Activated effector memory CD4-positive, alpha-beta T cell treated with anti-CD3 and anti-CD28 coated beads, Interleukin-2, amount 50 U/mL, for 16 hours (primary cell): Measurements from ENCODE around the gene SORBS1.
A peak's percentile ranks its signal among the peaks of the same experiment; 100 is the strongest.

Source experiments
- DNase-seq: peaks from one replicate; pipeline ENCODE4 v3.0.0-alpha.2; 2020

SORBS1 gene

DNA sequence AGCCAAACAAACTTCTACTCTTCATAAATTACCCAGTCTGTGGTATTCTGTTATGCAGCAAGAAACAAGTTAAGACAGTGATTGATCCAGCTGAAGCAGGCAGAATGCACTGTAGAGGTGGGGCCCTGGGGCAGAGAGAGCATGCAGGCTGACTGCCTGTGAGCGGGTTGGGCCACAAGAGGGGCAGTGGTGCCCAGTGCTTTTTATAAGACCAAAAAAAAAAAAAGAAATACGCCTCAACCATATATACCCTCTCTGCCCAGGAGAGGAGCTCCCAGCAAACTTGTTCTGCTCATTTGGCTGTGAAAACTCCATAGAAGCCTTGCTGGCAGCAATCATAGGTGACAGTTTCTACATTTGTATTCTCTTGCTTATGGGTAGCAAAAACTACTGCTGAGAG is 104.7 kb downstream of the SORBS1 start:
- no peak for DNase-seq

DNA sequence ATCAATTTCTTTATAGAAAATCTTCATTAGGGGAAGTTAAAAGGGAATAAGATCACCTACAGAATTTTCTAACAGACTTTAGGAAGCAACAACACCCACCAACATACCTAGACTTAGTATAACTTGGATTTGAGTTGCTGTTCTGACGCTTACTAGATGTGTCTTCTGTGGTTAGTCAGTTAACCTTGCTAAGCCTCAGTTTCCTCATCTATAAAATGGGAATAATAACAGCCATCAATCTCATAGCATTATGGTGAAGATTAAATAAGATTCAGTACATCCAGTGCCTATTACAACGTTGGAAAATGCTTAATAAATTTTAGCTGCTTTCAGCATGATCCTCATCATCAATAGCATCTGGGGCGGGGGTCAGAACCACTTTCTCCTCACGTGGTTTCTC is 106.2 kb downstream of the SORBS1 start:
- no peak for DNase-seq

DNA sequence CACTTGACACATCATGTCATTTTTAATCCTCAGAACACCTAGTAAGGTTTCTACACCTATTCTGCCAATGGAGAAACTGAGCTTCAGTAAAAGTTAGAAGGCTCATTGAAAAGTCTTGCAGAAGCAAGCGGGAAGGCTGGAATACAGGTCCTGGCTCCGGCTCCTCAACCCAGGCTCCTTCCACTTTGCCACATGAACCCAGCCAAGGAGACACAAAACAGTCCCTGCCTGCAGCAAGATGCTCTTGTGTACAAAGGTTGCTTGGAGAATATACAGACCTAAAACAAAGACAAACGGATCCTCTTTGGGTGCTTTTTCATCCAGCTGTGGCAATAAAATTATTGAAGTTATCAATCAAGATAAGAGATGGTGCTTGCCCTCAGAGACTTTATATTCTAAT is 106.8 kb downstream of the SORBS1 start:
- no peak for DNase-seq

DNA sequence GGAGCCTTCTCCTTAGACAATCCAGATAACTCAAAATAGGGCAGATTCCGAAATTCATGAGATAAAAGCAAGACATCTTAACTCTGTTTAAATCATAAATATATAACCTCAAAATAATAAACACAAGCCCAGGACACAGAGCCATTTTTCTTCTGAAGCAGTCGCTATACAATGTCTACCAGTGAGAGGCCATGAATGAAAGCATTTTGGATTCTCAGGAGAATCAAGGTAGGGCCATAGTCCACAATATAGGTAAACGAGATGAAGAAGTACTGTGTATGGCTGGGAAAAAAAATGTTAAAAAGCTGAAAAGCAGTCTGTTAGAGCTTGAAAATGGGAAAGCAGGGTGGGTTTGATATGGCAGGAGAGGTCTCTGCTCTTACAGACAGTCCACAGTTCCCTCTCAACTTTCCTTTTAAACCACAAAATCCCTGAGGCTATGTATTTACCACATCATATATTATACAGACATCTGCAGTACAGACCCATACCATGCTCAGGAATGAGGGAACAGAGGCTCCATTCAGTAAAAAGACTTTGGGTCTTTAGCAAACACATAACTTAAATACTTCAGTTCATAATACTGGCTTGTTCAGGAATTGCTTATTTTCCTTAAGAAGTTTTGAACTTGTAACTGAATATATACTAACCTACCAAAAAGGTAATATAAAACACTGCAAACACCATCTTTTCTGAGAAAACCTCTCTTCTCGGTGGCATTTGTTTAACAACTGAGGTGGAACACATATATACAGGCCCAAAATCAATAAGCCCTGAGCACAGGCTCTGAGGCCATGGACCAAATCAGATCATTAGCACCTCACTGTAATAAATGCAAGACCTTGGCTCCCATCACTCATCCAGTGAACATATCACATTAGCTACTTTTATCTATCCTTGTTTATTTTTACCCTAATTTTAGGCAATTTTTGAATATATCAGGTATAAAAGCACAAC is 109.3 kb downstream of the SORBS1 start:
- DNase-seq, result no peak

DNA sequence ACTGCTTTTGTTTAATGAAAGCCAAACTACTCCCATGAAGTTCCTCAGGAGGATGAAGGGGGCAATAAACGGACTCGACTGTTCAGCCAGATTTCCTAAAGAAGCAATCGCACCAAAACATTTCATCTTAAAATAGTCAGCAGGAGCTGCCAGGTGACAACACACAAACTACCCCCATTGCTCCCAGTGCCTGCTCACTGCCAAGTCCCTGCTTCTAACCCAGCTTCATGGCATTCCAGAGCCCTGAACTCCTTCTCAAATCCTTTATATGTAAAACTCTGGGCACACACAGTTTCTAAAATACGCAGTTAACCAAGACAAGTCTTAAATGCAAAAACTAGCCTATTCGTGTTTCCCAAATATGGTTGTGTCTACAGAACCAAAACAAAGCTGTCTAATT is 110.0 kb downstream of the SORBS1 start:
- no peak for DNase-seq

DNA sequence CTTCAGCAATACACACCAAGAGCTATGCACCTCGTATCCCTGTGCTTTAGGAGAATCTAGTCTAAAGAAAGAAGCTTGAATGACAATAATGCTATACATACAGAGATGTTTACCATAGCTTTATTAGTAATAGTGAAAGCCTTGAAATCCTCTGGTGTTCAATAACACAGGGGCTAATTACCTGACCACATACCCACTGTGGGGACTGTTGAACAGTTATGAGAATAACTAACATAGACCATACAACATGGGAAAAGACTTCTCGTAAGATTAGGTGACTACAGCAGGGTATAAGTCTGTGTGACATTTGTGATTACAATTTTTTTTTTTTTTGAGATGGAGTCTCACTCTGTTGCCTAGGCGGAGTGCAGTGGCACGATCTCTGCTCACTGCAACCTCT is 111.0 kb downstream of the SORBS1 start:
- no peak for DNase-seq

DNA sequence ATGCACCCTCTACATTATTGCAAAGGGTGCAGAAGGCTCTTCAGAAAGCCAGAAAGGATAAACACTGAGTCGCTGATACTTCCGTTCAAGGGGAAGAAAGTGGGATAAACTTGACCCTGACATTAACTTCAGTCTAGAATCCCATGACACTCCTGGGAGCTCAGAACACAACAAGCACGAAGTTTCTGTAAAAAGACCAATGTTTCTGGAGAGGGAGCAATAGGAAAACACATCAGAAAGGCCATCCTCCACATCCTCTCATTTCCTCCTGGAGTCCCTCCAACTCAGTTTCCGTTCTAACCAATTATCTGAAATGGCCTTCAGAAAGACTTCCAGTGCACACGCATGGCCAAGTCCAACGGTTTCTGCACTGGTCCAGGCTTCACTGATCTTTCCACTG is 113.5 kb downstream of the SORBS1 start:
- DNase-seq, result no peak

DNA sequence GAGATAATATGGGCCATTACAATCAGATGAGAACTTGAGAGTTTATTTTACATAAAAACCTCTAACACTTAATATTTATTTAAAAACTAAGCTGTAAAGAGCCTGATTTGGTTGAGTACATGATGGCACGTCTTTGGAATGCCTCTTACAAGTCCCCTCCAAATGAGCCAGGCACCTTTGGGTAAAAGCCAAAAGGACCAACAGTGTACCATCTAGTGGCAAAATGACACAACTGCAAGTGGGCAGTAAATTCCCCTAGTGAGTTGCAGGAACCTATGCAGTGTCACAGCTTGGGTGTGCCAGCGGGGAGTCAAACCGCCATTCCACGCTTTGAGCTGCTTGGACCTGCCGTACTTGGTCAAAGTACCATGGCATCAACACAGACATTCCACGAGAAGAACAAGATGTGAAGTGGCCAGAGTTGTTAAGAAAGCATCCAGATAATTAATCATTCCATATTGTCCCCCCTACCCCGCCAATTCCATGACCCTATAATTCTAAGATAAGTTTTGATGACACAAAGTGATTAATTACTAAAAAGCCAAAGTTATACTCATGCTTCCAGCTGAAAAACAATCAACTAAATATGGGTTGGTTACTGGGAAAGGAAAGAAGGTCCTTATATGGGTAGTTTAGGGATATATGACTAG is 115.2 kb downstream of the SORBS1 start:
- DNase-seq, result no peak

DNA sequence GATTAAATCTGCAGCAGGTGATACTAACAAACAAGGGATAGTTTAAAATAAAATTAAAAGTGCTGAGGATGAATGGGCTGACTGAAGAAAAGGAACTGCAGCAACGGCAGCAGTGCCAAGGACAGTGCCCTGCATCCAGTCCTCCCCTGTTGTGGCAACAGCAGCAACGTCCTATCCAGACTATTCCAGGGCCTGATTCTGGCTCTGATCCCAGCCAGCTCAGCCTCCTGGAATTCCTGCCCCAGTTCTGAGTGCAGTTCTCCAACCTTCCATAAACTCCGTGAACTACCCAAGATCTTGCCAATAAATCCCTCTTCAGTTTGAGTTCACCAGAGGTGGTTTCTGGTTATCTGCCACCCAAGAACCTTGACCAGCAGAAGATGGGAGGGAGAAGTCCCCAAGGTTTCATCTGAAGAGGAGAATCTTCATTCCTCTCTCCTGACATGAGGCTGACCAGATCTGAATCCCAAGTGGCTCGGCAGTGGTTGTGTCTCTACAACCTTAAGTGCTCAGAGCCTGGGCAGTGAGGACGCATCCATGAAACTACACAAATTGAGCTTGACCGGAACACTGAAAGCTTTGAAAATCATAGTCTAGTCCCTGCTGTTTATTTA is 115.8 kb downstream of the SORBS1 start:
- no peak for DNase-seq

DNA sequence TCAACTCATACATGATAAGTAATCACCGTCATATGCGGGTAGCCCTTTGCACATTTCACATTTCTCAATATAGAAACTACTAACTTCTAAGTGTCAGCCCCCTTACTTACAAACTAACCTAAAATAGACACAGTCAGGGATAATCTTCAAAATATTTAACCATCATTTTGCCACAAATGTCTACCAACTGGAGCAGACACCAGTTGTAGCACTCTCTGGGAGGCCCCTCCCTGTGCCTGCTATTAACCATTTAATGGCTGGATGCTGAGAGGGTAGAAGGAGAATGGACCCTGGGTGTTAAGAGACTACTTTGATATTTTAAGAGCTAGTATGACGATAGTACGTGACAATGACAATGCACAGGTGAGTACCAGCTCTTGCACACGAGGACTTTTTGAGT is 116.4 kb downstream of the SORBS1 start:
- DNase-seq, result no peak

DNA sequence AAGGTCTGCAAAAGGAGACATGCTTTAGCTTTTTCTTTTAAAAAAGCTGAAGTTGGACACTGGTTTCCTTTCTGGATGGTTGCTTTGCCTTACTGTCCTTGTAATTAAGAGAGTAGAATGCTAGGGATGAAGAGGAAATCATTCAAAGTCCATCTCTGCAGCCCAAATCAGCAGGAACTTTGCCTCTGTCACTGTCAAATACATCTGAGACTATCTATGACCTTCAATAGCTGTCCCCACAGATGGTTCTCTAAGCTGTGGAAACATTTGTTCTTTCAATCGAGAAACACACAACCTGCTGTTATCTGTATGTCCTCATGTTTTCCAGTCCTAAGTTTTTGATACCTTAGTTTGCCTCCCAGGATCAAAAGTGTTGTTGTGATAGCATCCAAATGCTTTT is 117.5 kb downstream of the SORBS1 start:
- DNase-seq, result no peak

DNA sequence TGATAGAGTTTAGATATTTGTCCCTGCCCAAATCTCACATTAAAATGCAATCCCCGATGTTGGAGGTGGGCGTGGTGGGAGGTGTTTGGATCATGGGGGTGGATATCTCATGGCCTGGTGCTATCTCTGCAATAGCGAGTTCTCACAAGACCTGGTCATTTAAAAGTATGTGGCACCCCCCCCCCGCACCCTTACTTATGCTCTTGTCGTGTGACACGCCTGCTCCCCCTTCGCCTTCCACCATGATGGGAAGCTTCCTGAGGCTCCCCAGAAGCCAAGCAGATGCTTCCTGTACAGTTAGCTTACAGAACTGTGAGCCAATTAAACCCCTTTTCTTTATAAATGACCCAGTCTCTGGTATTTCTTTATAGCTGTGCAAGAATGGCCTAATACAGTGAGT is 118.8 kb downstream of the SORBS1 start:
- no peak for DNase-seq

DNA sequence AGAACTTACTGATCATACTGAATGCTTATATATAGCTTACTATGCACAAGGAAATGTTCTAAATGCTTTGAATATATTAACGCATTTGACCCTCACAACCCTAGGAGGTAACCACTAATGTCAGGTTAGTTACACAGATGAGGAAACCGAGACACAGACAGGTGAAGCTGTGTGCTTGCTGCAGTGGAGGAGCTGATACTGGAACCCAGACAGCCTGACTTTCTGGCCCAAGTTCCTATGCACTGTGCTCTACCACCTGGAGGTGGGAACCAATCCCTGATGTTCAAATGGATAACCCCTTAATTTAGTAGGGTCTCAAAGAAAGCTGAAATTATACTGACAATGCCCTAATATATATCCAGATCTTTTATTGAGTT is 119.6 kb downstream of the SORBS1 start:
- DNase-seq, result no peak

DNA sequence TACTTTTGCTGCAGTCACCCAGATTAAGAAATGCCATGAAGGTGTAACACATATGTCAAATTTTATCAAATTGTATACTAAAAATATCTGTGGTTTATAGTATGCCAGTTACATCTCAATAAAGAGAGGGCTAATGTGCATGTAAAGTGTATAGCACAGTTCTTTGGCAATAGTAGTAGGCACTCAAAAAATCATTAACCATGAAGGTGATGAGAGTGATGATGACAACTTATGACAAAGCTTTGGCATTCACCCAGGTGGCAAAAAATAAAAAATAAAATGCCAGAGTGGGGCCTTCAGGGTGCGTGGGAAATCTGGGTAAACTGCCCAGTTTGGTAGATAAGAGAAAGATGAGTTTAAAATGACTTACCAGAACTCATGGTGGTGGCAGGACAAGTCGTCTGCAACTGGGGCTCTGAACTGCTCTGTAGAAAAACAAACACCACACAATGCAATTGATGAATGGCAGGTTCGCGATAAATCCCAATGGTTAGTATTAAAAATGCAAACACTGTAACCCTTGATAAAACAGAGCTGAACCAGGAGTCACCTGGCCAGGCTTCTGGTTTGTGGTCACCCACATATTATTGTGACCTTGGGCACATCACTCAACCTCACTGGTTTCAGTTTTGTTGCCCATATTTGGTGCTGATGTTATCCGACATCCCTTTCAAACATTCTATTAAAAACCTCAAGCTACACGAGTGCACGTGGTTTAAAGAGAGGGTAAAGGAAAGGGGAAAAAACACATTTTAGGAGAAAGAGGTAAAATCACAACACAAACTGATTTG is 120.2 kb downstream of the SORBS1 start:
- DNase-seq, result no peak

DNA sequence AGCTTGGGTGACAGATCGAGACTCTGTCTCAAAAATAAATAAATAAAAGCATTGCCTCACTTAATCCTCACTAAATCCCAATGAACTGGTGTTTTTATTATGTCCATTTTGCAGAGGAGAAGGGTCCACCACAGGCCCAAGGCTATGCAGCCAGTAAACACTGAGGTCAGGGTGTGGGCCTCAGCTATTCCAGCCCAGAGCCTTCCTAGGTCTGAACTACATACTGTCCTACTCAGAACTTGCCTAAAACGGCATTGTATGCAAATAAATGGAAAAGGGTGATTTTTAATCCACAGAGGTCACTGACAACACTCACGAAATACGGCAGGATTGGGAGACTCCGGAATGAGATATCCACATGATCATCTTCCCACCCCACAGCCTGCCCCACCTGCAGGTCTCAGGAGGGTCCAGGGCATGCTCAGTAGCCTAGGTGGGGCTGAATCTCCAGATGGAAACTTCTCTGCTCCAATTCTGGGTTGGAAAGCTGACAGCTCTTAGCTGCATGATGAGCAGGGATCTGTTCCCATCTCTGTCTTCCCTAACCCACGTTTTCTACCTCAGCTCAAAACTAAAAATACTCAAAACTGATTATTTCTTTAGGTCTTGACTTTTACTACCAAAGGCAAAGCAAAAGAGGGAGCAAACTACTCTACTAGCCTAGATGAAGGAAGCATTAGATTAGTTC is 121.0 kb downstream of the SORBS1 start:
- DNase-seq, result no peak

DNA sequence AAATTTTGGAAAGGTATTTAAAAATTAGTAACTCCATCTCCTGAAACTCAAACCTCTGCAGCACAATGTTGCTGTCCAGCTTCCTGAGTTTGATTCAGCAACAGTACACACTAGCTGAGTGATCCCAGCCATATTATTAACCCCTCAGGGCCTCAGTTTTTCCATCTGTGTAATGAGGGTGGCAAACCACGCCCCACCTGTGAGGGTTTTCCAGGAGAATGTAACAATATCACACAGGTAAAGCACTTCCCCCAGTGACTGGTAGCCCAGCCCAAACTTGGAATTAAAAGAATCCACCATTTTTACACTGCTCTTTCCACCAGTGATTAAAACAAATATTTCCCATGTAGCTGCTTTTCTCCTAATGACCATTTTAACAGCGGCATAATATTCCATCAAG is 122.4 kb downstream of the SORBS1 start:
- no peak for DNase-seq

DNA sequence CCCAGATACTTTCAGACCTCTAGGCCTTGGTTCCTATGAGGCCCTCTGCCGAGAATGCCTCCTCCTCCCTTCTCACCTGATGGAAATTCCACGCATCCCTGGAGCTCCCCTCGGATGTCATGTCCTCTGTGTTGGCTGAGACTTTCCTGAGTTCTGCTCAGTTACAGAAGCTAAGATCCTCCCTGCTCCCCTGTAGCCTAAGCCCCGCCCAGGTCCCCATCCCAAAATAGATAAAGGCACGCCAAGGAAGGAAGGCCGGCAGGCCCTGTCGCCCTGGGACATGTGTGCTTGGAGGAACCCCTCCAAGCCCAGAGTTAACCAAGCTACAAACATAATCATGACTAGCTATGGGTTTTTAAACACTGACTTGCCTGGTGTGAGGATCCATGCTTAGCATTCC is 123.5 kb downstream of the SORBS1 start:
- no peak for DNase-seq

DNA sequence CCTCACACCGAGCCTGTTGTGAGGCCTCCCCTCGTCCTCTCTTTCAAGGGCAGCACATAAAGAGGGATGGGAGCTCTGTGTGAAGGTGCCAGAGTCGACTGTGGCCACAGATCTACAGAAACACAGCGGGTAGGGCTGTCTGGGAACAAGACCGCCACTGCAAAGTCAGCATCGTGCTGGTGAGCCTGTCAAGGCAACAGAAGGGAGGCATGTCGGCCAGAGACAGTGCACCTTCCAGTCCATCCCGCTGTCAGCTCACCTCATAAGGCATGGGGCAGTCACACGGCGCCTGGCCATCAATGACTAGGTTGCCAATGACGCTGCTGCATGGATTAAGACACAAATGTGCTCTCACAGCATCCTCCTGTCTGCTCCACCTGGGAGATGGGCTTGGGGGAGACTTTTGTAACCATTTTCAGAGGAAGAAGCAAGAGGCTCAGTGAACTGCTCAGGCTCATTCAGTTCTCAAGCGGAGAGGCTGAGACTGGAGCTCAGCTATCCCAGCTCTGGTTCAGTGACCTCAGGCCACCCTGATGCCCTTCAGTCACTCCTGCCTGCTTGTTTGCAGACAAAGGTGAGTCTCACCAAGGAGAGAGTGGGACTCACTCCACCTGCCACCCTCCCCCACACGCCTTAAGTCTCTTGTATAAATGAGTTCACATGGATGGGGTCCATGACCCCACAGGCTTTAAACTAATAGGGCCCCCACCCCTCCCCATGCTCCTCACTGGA is 125.5 kb downstream of the SORBS1 start:
- no peak for DNase-seq

DNA sequence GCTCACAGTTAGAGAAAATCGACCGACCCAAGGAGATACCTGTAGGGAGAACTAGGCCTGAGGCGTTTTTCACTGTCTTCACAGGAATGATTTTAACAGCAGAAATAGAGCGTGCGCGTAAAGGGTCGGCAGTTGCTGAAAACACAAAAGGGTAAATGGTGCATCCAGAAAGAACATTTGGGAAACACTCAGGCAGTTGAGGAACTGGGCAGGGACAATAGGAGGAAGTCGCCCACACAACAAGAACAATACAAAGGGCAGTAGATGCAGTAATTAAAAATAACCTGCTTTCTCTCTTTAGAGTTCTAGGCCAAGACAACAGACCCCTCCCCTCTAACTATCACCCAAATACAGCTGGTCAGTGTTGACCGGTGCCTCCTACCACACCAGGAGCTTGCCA is 126.6 kb downstream of the SORBS1 start:
- DNase-seq, result no peak

DNA sequence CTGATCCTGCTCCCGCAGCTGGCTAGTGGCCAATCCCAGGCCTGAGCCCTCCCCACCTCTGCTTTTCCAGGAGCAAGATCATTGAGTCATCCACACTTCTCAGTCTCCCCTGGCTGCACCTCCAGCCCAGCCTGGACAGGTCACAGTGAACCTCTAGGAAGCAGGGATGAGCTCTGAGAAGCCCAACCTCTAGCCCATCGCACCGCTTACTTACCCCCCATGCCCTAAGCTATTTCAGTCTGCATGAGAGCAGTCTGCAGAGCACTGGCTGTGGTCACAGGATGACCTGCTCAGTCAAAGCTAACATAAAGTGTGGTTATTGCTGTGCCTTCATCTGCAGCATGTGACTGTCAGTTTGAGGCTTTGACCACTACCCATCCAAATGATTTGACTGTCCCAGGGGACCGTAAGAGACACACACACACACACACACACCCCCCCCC is 129.2 kb downstream of the SORBS1 start:
- DNase-seq, result no peak

DNA sequence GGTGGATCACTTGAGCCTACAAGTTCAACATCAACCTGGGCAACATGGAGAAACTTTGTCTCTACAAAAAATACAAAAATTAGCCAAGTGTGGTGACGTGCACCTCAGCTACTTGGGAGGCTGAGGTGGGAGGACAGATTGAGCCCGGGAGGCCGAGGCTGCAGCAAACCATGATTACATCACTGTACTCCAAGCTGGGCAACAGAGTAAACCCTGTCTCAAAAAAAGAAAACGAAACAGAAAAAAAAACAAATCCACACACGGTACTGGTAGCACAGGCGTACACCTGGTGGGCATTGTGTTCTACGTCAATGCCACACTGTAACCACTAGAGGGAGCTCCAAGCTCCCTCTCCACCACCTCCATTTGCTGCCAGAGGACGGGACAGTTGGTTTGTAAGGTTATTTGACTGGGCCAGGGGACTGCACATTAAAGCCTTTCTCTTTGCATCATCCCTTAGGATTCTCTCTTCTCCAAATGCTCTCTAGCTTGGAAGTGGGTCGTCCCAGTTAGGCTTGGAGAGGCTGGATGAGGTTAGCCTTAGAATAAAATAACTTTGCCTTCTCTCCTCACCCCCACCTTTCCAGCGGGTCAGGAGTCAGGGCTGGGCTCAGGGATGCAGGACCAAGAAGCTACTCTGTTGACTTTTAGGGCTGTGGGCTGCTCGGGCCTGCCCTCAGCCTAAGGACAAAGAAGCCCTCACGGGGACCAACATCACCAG is 130.8 kb downstream of the SORBS1 start:
- DNase-seq, result peak; percentile 67
